Astrocyte (in vitro differentiated cells and primary cell): Measurements from ENCODE around the gene APC2. TPM values are rescaled to one million over a fixed set of nuclear protein-coding genes. Genes with fewer than 3 reads are reported as not detected.

ENCODE experiments used
- DNase-seq: peaks from one replicate; pipeline ENCODE4 v3.0.0-alpha.2; 2010; ENCODE audit warnings: low read depth
- FAIRE-seq: peaks from 2 replicates; lab custom pipeline; 2011; peaks lifted over from hg19 to GRCh38; lab: Jason Lieb, UNC
- H2AFZ ChIP-seq: 2 replicates; pipeline ENCODE4 v1.6.0; 2012; ENCODE audit warnings: low read depth, low read length, inconsistent platforms
- H3K27ac ChIP-seq: 2 replicates; pipeline ENCODE4 v1.5.1; 2011; ENCODE audit warnings: low read depth, low read length, inconsistent platforms
- H3K27me3 ChIP-seq: 2 replicates; pipeline ENCODE4 v1.6.0; 2011; ENCODE audit warnings: low read length, inconsistent platforms; ENCODE audit not compliant: insufficient read depth
- H3K36me3 ChIP-seq: 2 replicates; pipeline ENCODE4 v1.5.1; 2011; ENCODE audit warnings: low read length, inconsistent platforms; ENCODE audit not compliant: insufficient read depth
- H3K4me1 ChIP-seq: 2 replicates; pipeline ENCODE4 v1.5.1; 2011; ENCODE audit warnings: low read length, inconsistent platforms; ENCODE audit not compliant: insufficient read depth
- H3K4me2 ChIP-seq: 2 replicates; pipeline ENCODE4 v1.6.0; 2012; ENCODE audit warnings: low read length, inconsistent platforms
- H3K4me3 ChIP-seq: 2 replicates; pipeline ENCODE4 v1.5.1; 2011; ENCODE audit warnings: low read depth, mild to moderate bottlenecking, low read length, inconsistent platforms; ENCODE audit not compliant: insufficient read depth
- H3K79me2 ChIP-seq: 2 replicates; pipeline ENCODE4 v1.6.0; 2012; ENCODE audit warnings: mild to moderate bottlenecking, low read length, inconsistent platforms; ENCODE audit not compliant: insufficient read depth
- H3K9ac ChIP-seq: 2 replicates; pipeline ENCODE4 v1.6.0; 2012; ENCODE audit warnings: mild to moderate bottlenecking, low read length, inconsistent platforms
- H3K9me3 ChIP-seq: 2 replicates; pipeline ENCODE4 v1.5.1; 2012; ENCODE audit warnings: low read depth, mild to moderate bottlenecking, low read length, inconsistent platforms; ENCODE audit not compliant: insufficient read depth
- H4K20me1 ChIP-seq: 2 replicates; pipeline ENCODE4 v1.6.0; 2012; ENCODE audit warnings: low read length, inconsistent platforms; ENCODE audit not compliant: insufficient read depth
- H3K27ac Mint-ChIP-seq: one replicate; pipeline ENCODE4 v1.8.0; 2021; ENCODE audit warnings: mild to moderate bottlenecking, mixed read lengths; ENCODE audit not compliant: unreplicated experiment
- H3K27me3 Mint-ChIP-seq: one replicate; pipeline ENCODE4 v1.8.0; 2021; ENCODE audit warnings: low read depth, mixed read lengths; ENCODE audit not compliant: unreplicated experiment
- H3K36me3 Mint-ChIP-seq: one replicate; pipeline ENCODE4 v1.8.0; 2021; ENCODE audit warnings: low read depth, mixed read lengths; ENCODE audit not compliant: unreplicated experiment
- H3K4me1 Mint-ChIP-seq: one replicate; pipeline ENCODE4 v1.8.0; 2021; ENCODE audit warnings: low read depth, mixed read lengths; ENCODE audit not compliant: unreplicated experiment
- H3K4me3 Mint-ChIP-seq: one replicate; pipeline ENCODE4 v1.8.0; 2021; ENCODE audit warnings: mild to moderate bottlenecking, moderate library complexity, mixed read lengths; ENCODE audit not compliant: unreplicated experiment
- H3K9me3 Mint-ChIP-seq: one replicate; pipeline ENCODE4 v1.8.0; 2021; ENCODE audit warnings: mild to moderate bottlenecking, mixed read lengths; ENCODE audit not compliant: unreplicated experiment
- EZH2 ChIP-seq: IDR thresholded peaks from 2 replicates; pipeline ENCODE4 v1.6.1; 2012; ENCODE audit warnings: mild to moderate bottlenecking, low read length, inconsistent platforms; ENCODE audit not compliant: insufficient read depth
- total RNA-seq: library from RNA; stranded (reverse); gene quantifications from 2 replicates; pipeline ENCODE4 v1.2.1, GENCODE V29; 2021
- TF ChIP-seq, protein P1 (sequence below): IDR thresholded peaks from 2 replicates; pipeline ENCODE4 v1.5.1; 2011; ENCODE audit warnings: low read depth, mild to moderate bottlenecking, inconsistent platforms, low read length, moderate library complexity; ENCODE audit not compliant: insufficient read depth

Gene APC2
- total RNA-seq, 1 donor from 2014 or later: 7.1 TPM

DNA sequence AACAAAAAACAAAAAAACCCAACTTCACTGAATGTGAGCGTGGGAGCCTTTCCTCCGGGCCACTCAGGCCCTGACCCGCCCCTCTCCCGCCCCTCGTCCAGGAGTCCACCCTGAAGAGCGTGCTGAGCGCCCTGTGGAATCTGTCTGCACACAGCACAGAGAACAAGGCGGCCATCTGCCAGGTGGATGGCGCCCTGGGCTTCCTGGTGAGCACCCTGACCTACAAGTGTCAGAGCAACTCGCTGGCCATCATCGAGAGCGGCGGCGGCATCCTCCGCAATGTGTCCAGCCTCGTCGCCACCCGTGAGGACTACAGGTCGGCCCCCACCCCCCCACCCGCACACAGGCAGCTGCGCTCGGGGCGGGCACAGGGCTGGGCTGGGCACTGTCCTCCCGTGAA is 11.9 kb downstream of the APC2 start:
- H3K4me1 Mint-ChIP-seq: no peaks in the 10 kb centered on the region
- Histone ChIP-seq H3K79me2 (no peaks in the 10 kb centered on the region), H3K27me3 (peaks cover 2% of the 10 kb centered on the region), H3K9ac (no peak overlapping the region), H3K36me3 (no peaks in the 10 kb centered on the region), H3K4me3 (no peak overlapping the region), H2AFZ (no peak overlapping the region), H4K20me1 (no peaks in the 10 kb centered on the region), H3K4me1 (no peaks in the 10 kb centered on the region), H3K4me2 (no peak overlapping the region), H3K27ac (no peak overlapping the region), H3K9me3 (no peaks in the 10 kb centered on the region)
- H3K27ac Mint-ChIP-seq: no peak overlapping the region
- H3K36me3 Mint-ChIP-seq: peaks cover 6% of the 10 kb centered on the region
- no peak overlapping the region for H3K4me3 Mint-ChIP-seq
- no peak for DNase-seq
- no peaks in the 10 kb centered on the region for H3K9me3 Mint-ChIP-seq
- FAIRE-seq: no peak
- H3K27me3 Mint-ChIP-seq: peaks cover 16% of the 10 kb centered on the region
- TF ChIP-seq EZH2: no peak
- TF ChIP-seq, protein P1, sequence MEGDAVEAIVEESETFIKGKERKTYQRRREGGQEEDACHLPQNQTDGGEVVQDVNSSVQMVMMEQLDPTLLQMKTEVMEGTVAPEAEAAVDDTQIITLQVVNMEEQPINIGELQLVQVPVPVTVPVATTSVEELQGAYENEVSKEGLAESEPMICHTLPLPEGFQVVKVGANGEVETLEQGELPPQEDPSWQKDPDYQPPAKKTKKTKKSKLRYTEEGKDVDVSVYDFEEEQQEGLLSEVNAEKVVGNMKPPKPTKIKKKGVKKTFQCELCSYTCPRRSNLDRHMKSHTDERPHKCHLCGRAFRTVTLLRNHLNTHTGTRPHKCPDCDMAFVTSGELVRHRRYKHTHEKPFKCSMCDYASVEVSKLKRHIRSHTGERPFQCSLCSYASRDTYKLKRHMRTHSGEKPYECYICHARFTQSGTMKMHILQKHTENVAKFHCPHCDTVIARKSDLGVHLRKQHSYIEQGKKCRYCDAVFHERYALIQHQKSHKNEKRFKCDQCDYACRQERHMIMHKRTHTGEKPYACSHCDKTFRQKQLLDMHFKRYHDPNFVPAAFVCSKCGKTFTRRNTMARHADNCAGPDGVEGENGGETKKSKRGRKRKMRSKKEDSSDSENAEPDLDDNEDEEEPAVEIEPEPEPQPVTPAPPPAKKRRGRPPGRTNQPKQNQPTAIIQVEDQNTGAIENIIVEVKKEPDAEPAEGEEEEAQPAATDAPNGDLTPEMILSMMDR: no peak

DNA sequence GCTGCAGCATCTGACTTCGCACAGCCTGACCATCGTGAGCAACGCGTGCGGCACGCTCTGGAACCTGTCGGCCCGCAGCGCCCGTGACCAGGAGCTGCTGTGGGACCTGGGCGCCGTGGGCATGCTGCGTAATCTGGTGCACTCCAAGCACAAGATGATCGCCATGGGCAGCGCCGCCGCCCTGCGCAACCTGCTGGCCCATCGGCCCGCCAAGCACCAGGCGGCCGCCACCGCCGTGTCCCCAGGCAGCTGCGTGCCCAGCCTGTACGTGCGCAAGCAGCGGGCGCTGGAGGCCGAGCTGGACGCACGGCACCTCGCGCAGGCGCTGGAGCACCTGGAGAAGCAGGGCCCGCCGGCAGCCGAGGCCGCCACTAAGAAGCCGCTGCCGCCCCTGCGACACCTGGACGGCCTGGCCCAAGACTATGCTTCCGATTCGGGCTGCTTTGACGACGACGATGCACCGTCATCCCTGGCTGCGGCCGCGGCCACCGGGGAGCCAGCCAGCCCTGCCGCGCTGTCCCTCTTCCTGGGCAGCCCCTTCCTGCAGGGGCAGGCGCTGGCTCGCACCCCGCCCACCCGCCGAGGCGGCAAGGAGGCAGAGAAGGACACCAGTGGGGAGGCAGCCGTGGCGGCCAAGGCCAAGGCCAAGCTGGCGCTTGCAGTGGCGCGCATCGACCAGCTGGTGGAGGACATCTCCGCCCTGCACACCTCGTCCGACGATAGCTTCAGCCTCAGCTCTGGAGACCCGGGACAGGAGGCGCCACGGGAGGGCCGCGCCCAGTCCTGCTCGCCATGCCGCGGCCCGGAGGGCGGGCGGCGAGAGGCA is 15.5 kb downstream of the APC2 start:
- Histone ChIP-seq H3K4me3 (no peak overlapping the region), H3K4me1 (no peaks in the 10 kb centered on the region), H3K9me3 (no peaks in the 10 kb centered on the region), H4K20me1 (peaks cover 3% of the 10 kb centered on the region), H3K9ac (no peak overlapping the region), H3K4me2 (no peak overlapping the region), H3K27ac (no peak overlapping the region), H2AFZ (no peak overlapping the region), H3K79me2 (no peaks in the 10 kb centered on the region), H3K27me3 (no peaks in the 10 kb centered on the region), H3K36me3 (no peaks in the 10 kb centered on the region)
- H3K27ac Mint-ChIP-seq: no peak overlapping the region
- no peaks in the 10 kb centered on the region for H3K9me3 Mint-ChIP-seq
- H3K4me1 Mint-ChIP-seq: no peaks in the 10 kb centered on the region
- FAIRE-seq: no peak
- H3K4me3 Mint-ChIP-seq: no peak overlapping the region
- H3K27me3 Mint-ChIP-seq: peaks cover 4% of the 10 kb centered on the region
- no peak for DNase-seq
- no peaks in the 10 kb centered on the region for H3K36me3 Mint-ChIP-seq
- TF ChIP-seq EZH2: no peak
- TF ChIP-seq, protein P1: no peak

DNA sequence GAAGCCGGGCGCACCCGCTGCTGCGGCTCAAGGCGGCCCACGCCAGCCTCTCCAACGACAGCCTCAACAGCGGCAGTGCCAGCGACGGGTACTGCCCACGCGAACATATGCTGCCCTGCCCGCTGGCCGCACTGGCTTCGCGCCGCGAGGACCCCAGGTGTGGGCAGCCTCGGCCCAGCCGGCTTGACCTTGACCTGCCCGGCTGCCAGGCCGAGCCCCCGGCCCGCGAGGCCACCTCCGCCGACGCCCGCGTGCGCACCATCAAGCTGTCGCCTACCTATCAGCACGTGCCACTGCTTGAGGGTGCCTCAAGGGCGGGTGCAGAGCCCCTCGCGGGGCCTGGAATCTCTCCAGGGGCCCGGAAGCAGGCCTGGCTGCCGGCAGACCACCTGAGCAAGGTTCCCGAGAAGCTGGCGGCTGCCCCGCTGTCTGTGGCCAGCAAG is 16.1 kb downstream of the APC2 start:
- Mint-ChIP-seq H3K27ac (no peak overlapping the region), H3K36me3 (no peaks in the 10 kb centered on the region), H3K4me1 (no peaks in the 10 kb centered on the region), H3K9me3 (no peaks in the 10 kb centered on the region), H3K4me3 (no peak overlapping the region), H3K27me3 (peaks cover 4% of the 10 kb centered on the region)
- Histone ChIP-seq H3K36me3 (no peaks in the 10 kb centered on the region), H3K4me2 (no peak overlapping the region), H3K4me1 (peaks cover 5% of the 10 kb centered on the region), H3K79me2 (no peaks in the 10 kb centered on the region), H3K27ac (no peak overlapping the region), H4K20me1 (peaks cover 7% of the 10 kb centered on the region), H3K4me3 (no peak overlapping the region), H3K9ac (no peak overlapping the region), H3K27me3 (peaks cover 1% of the 10 kb centered on the region), H3K9me3 (no peaks in the 10 kb centered on the region), H2AFZ (no peak overlapping the region)
- DNase-seq (no peak), FAIRE-seq (no peak)
- TF ChIP-seq, protein P1: no peak
- TF ChIP-seq EZH2: no peak
